Suppressor macrophage treated with lipopolysaccharide for 4 hours (primary cell): Measurements from ENCODE around the gene BLCAP.
A peak's percentile ranks its signal among the peaks of the same experiment; 100 is the strongest.

Experiments used
- DNase-seq: peaks from one replicate; pipeline ENCODE4 v3.0.0-alpha.2; 2020

The BLCAP gene

GRCh38 chr20:37529214-37529967 is 1.7 kb upstream of the BLCAP start:
- no peak for DNase-seq

DNA sequence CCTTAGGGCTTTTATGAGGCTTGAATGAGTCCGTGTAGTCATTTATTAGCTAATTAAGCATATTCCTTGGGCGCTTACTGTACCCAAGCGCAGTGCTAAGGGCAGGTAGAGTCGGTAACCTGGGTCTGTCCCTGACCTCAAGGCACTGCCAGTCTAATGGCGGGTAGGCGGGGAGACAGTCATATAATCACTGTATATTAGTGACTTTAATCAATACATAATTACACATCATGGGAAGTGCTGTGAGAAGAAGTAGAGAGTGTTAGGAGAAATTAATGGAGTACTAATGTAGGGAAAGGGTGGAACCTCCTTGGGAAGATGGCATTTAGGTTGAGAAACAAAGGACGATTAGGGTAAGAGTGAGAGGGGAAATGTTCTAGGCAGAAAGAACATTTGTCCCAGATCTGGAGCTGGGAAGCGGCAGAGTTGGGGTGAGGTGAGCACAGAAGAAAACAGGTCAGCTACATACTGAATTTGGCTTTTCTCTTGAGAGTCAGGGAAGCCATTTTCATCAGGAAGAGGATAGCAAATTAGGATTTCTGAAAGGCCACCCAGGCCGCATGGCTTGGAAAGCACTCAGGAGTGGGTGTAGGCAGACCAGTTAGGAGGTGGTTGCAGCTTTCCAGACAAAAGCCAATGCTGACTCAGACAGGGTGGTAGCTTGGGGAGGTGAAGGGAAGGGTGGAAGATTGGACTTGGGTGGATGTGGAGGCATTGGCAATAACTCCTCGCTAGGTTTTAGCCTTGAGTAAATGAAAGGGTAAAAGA is 954 bp upstream of the BLCAP start:
- DNase-seq = no peak

DNA sequence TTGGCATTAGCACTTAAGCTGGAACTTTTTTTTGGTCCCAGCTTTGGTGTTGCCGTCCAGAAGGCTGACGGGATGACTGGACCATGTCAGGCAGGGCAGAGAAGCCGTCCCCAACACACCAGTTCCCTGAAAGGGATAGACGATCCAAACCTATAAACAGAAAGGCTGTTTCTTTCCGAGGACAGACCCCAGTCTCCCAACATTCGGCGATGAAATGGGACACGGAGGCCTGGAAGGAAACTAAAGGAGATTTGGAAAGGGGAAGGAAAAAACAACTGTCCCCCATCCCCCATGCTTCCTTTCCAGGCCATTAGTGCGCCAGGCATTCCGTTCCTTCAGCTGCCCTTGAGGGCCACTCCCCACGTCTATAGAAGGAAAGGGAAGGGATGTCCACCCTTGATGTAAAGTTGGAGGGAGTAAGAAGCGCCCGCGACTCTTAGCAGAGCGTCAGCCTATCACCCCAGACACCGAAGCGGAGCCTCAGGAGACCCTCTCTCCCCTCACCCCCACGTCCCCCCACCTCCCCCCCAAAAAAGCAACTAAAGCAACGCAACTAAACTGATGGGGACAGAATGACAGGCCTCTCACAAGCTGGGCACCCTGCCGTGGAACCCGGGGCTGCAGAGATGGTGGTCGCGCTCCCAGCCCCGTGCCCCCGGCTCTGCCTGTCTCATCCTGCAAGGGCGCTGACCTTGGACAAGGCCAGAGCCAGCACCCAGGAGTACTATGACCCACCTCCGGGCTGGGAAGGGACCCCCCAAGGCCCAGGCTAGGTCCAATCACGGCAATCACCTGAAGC is 638 bp downstream of the BLCAP start:
- peak; percentile 34 for DNase-seq

GRCh38 chr20:37526238-37526838 is 1.3 kb downstream of the BLCAP start:
- no peak for DNase-seq

DNA sequence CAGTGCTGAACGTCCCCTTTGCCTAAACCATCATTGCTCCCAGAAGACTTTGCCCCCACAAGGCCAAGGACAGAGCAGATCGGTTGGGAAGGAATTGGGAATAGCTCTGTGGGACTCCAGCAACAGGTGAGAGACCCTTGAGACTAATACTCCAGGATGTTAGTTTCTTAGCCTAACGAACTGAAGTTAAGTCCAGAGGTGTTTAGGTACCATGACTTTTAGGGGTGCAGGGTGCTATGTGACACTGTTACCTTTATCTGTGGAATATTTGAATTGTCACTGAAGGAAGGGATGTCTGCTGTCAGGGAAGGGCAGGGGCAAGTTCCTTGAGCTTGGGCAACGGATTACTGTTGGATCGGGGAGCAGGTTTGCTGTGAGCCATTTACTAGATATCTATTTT is 1.9 kb downstream of the BLCAP start:
- no peak for DNase-seq

DNA sequence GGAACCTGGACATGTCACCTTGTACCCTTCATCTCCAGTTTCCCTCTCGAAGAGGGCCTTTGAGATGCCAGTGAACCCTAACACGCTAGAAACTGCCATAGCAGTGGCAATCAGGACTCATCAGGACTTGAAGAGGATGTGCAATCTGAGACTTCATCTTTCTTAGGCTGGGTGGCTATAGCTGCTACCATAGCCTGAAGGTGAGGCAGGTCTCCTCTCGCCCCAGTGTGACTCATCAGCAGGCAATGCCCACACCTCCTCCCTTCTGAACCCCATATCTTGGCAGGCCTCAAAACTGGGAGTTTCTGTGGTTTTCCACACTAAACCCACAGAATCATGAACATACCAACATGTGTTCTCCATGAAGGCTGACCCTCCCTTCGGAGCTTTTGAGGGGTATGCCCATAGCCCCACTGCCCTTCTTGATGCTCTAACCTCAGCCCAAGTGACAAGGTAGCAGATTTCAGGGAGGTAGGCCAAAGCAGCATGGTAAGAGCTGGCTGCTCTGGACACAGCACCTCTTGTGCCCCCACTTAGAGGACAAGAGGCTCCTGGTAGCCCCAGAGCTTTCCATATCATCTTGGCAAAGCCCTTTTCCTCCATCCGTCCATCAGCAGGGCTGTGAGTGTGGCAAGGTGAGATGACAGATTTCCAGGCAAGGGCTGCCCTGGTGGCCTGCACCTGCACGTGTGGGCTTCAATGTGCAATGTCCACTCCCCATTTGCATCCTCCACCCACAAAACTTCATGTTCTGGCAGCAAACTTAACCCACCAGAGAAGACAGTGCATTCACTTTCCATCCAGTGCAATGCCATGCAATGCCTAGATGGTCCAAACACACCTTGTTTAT is 2.6 kb downstream of the BLCAP start:
- DNase-seq = no peak

DNA sequence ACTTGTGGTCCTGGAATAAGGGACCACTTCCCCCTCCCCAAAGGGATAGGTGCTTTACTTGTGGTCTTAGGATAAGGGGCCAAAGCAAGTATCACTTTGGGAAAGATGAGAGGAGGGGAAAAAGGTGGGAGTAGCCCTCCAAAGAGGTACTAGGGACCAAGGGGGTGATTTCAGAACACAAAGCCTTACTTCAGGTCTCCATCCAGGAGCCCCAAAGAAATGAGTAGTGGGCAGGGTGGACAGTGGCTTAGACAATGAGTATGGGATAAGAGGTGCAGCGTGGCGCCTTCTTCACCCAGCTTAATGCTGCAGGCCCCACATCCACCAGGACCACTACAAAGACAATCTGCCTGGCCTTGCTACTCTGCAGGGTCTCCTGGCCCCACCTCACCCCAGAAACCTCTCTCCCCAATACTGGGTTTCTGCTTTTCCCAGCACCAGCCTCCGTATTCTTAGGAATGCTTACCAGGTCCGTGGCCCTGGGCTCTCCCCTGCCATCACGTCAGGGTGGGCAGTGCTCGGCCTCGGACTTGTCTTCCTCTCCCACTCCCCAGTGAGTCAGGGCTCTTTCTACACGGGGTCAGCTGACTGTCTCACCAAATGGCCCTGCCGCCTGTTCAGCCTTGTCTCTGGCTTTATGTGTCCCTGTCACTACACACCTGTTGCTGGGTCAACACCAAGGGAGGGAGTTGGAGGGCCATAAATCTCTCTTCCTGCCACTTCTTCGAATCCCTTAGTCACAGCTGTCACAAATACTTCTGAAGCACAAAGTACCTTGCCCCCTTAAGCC is 3.6 kb downstream of the BLCAP start:
- DNase-seq = no peak

- no peak for DNase-seq
These were observed 4.7 kb downstream of the BLCAP start for GRCh38 chr20:37523012-37523391.

GRCh38 chr20:37522260-37523011 is 5.2 kb downstream of the BLCAP start:
- no peak for DNase-seq

- no peak for DNase-seq
These were observed 6.5 kb downstream of the BLCAP start, which contains the start of gene NNAT for GRCh38 chr20:37521061-37521771. Gene NNAT, plus strand, starts transcription at chr20:37521250. Its CDS starts 82 bp downstream, at chr20:37521332.

- no peak for DNase-seq
These were observed 7.2 kb downstream of the BLCAP start for GRCh38 chr20:37520419-37520955.

DNA sequence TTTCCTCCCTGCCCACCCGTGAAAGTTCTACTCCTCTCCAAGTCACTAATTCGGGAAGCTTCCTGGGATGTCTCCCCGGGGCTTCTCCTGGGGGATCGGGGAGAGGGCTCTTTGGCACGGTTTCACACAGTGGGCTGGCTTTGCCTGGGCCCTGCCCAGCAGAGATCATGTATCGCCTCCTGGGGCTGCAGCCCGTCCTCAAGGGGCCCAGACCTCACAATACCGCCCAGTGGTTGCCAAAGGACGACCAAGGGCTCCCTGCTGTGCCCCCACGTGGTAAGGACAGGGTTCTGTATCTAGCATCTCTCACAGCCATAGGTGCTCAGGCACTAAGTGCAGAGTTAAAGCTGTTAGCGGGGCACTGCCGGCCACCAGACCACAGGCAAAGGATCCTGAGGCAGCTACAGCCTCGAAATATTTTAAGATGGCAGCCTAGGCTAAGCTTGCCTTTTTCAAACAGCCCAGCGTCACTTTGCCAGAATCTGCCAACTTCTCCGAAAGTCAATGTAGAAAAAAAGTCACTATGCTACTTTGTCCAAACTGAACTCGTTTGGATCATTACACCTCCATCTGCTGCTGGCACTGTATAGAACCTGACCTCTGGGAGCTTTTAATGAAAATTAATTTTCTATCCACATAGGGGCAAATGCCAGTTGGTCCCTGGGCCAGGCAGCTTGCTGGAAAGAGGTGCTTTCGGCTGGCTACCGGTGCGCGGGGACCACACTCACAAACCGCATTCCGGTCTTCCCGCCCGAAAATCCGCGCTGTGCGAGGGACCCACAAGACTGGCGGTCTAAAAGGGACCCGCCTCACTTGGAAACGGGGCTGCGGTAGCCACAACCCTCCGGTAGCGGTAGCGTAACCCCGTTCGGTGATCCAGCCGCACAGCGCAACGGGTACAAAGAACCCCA is 7.9 kb downstream of the BLCAP start:
- DNase-seq = no peak

GRCh38 chr20:37518606-37519507 is 8.8 kb downstream of the BLCAP start:
- DNase-seq = no peak

GRCh38 chr20:37518059-37518458 is 9.6 kb downstream of the BLCAP start:
- DNase-seq = no peak

GRCh38 chr20:37516811-37517750 is 10.6 kb downstream of the BLCAP start:
- DNase-seq = no peak

DNA sequence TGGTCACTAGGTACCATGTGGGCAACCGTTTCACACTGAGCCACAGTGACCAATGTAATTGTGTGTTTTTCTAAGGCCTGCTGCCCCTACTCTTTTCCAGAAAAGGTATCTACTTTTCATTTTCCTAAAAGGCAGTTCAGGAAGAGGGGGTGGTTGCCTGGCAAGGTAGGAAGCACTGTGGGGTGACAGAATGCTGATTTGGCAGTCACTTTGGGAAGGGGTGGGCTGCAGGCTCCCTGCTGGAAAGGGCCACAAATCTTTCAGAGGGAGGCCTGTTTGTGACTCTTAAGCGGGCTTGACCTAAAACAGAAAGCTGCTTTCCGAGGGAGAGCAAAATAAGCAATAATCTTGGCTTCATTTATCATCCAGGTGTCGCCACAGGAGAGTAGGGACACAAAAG is 11.8 kb downstream of the BLCAP start:
- no peak for DNase-seq
